ENCODE measurements around the gene CTNNA2.

CTNNA2 gene

GRCh38 chr2:80302001-80302313 is 789.1 kb downstream of the CTNNA2 start:
- H3K4me3 ChIP-seq (ENCODE audit: low read depth, low read length), result no peak overlapping the region
- peaks cover 5% of the 10 kb centered on the region for H3K27me3 ChIP-seq (ENCODE audit: insufficient read depth, low read depth, severe bottlenecking)
- no peak for TF ChIP-seq CTCF (IDR thresholded peaks at IDR 0.05; ENCODE audit: low read depth, low read length)
- no peaks in the 10 kb centered on the region for H3K36me3 ChIP-seq
- no peak overlapping the region for H3K27ac ChIP-seq
- no peaks in the 10 kb centered on the region for H3K9me3 ChIP-seq (ENCODE audit: severe bottlenecking)
- no peak for DNase-seq

- Histone ChIP-seq H3K4me3 (ENCODE audit: low read depth, low read length) (no peak overlapping the region), H3K27me3 (ENCODE audit: insufficient read depth, low read depth, severe bottlenecking) (peaks cover 5% of the 10 kb centered on the region), H3K36me3 (no peaks in the 10 kb centered on the region), H3K27ac (no peak overlapping the region), H3K9me3 (ENCODE audit: severe bottlenecking) (no peaks in the 10 kb centered on the region)
- no peak for DNase-seq
- no peak for TF ChIP-seq CTCF (IDR thresholded peaks at IDR 0.05; ENCODE audit: low read depth, low read length)
These were observed 789.6 kb downstream of the CTNNA2 start for GRCh38 chr2:80302314-80303005.

GRCh38 chr2:80303006-80303908 is 790.4 kb downstream of the CTNNA2 start:
- TF ChIP-seq CTCF (IDR thresholded peaks at IDR 0.05; ENCODE audit: low read depth, low read length), result no peak
- no peak overlapping the region for H3K27ac ChIP-seq
- peaks cover 8% of the 10 kb centered on the region for H3K27me3 ChIP-seq (ENCODE audit: insufficient read depth, low read depth, severe bottlenecking)
- DNase-seq, result no peak
- H3K36me3 ChIP-seq, result no peaks in the 10 kb centered on the region
- H3K9me3 ChIP-seq (ENCODE audit: severe bottlenecking), result no peaks in the 10 kb centered on the region
- H3K4me3 ChIP-seq (ENCODE audit: low read depth, low read length), result peak overlapping the region; percentile 81

GRCh38 chr2:80303909-80304837 is 791.3 kb downstream of the CTNNA2 start, which contains the start of gene LRRTM1:
Gene LRRTM1 (minus strand): TSS chr2:80304752. CDS start chr2:80303819, 933 bp downstream.
- Histone ChIP-seq H3K4me3 (ENCODE audit: low read depth, low read length) (peak within 1 kb of the TSS; percentile 81), H3K27ac (peak within 1 kb of the TSS; percentile 23; the same call in 1 of the 2 replicates), H3K9me3 (ENCODE audit: severe bottlenecking) (no peaks in the 10 kb centered on the region), H3K27me3 (ENCODE audit: insufficient read depth, low read depth, severe bottlenecking) (peaks cover 8% of the 10 kb centered on the region), H3K36me3 (no peaks in the 10 kb centered on the region)
- DNase-seq, result peak; percentile 71
- TF ChIP-seq CTCF (IDR thresholded peaks at IDR 0.05; ENCODE audit: low read depth, low read length), result peak; percentile 48; the same call in 1 of the 2 replicates

GRCh38 chr2:80311304-80311703 is 798.5 kb downstream of the CTNNA2 start:
- no peak for TF ChIP-seq CTCF (IDR thresholded peaks at IDR 0.05; ENCODE audit: low read depth, low read length)
- no peak overlapping the region for H3K4me3 ChIP-seq (ENCODE audit: low read depth, low read length)

More at GRCh38 chr2:80311304-80311703, 798.5 kb downstream of the CTNNA2 start:
- no peaks in the 10 kb centered on the region for H3K36me3 ChIP-seq
- H3K9me3 ChIP-seq (ENCODE audit: severe bottlenecking), result no peaks in the 10 kb centered on the region
- H3K27ac ChIP-seq, result no peak overlapping the region
- no peak for DNase-seq
- H3K27me3 ChIP-seq (ENCODE audit: insufficient read depth, low read depth, severe bottlenecking), result peaks cover 3% of the 10 kb centered on the region
